Caki2 (cell line): ENCODE results near the gene CAMK2A. TPM values are rescaled to one million over a fixed set of nuclear protein-coding genes. Genes with fewer than 3 reads are reported as not detected.

ENCODE experiments used
- DNase-seq: peaks from one replicate; pipeline ENCODE4 v3.0.0-alpha.2; 2015; ENCODE audit warnings: low read depth
- in situ Hi-C: cut with HindIII; loops from 2 replicates; pipeline ENCODE4 v1.10.0; 2016; ENCODE audit warnings: low sequenced_read_pairs, low pct_unique_long_range_greater_than_20kb, mixed read lengths
- total RNA-seq: library from RNA; depleted of rRNA; stranded (reverse); fragments of >200 nt; shearing (Covaris generic); gene quantifications from 2 replicates; pipeline ENCODE4 v1.2.3, GENCODE V29; 2014; ENCODE audit warnings: low replicate concordance

CAMK2A gene
- total RNA-seq, 1 experiment from 2014 or later, result not detected

- in situ Hi-C loops, result no loop called here
These were observed 14.2 kb upstream of the CAMK2A start for GRCh38 chr5:150303660-150304386.

GRCh38 chr5:150303070-150303615, 13.6 kb upstream of the CAMK2A start:
- DNase-seq, result no peak

More at GRCh38 chr5:150303660-150304386, 14.2 kb upstream of the CAMK2A start:
- DNase-seq, result no peak

GRCh38 chr5:150302301-150303069, 12.9 kb upstream of the CAMK2A start, which contains the start of gene ARSI:
Gene ARSI (minus strand): TSS chr5:150302905. CDS start chr5:150302373, 532 bp downstream.
- in situ Hi-C loops, result no loop called here
- no peak for DNase-seq

More at GRCh38 chr5:150303070-150303615, 13.6 kb upstream of the CAMK2A start:
- in situ Hi-C loops, result no loop called here

- no peak for DNase-seq
- in situ Hi-C loops, result no loop called here
These were observed 12.3 kb upstream of the CAMK2A start for GRCh38 chr5:150301901-150302300.

GRCh38 chr5:150301170-150301505, 11.6 kb upstream of the CAMK2A start:
- in situ Hi-C loops, result no loop called here
- DNase-seq, result no peak

GRCh38 chr5:150300496-150301169, 11.1 kb upstream of the CAMK2A start:
- in situ Hi-C loops, result no loop called here
- no peak for DNase-seq

GRCh38 chr5:150299571-150300327, 10.2 kb upstream of the CAMK2A start:
- no peak for DNase-seq
- in situ Hi-C loops, result no loop called here

GRCh38 chr5:150298701-150299451, 9.3 kb upstream of the CAMK2A start:
- in situ Hi-C loops, result no loop called here
- DNase-seq, result no peak

- in situ Hi-C loops, result no loop called here
- DNase-seq, result no peak
These were observed 8.5 kb upstream of the CAMK2A start for GRCh38 chr5:150297934-150298595.

GRCh38 chr5:150297236-150297890, 7.8 kb upstream of the CAMK2A start:
- no peak for DNase-seq
- in situ Hi-C loops, result no loop called here

GRCh38 chr5:150296496-150296895, 6.9 kb upstream of the CAMK2A start:
- in situ Hi-C loops, result no loop called here
- no peak for DNase-seq

GRCh38 chr5:150295741-150296486, 6.3 kb upstream of the CAMK2A start:
- DNase-seq, result no peak
- in situ Hi-C loops, result no loop called here

GRCh38 chr5:150295172-150295634, 5.6 kb upstream of the CAMK2A start:
- peak; percentile 51 for DNase-seq
- in situ Hi-C loops, result no loop called here

- no peak for DNase-seq
- in situ Hi-C loops, result no loop called here
These were observed 5.0 kb upstream of the CAMK2A start for GRCh38 chr5:150294551-150295071.

- DNase-seq, result no peak
- in situ Hi-C loops, result no loop called here
These were observed 3.7 kb upstream of the CAMK2A start for GRCh38 chr5:150293091-150293941.
